HG02870 (cell line): ENCODE results near the gene KCNT1.

Experiments used
- ATAC-seq: cut with Tn5 transposase; IDR thresholded peaks from one replicate; pipeline ENCODE4 v1.9.1; 2021; ENCODE audit warnings: mild to moderate bottlenecking, moderate library complexity; ENCODE audit not compliant: unreplicated experiment

Gene KCNT1

DNA sequence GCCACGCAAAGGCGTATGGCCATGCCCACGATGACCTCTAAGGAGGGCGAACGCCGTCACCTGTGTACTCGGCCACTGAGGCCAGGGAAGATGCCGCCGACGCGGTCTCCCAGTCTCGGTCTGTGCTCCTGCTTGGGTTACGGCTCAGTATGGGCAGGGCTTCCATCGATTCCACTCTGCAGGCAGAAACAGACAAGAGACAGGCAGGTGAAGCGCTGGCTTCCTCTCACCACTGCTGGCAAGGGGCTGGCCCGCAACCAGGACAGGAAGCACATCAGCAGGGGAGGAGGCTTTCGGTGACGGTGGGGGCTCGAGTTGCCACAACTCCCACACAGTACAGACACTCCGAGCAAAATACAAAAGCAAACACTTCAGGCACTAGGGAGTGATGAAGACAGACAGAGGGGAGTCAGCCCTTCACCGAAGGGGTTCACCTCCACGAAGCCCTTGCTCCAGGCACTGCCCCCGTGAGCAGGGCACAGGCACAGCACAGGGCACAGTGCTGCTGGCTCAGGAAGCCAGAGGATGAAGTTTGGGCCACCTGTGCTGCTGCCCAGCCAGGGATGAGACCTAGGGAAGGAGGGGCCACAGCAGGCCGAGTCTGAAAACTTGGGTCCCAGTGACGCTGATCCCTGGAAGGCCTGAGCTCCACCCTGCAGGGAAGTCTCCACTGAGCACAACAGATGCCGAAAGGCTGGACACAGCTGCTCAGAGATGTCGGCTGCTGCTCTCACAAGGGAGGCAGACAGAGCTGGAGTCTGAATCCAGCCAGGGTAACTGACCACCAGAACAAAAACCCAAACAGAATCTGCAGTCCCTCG is 114.1 kb downstream of the KCNT1 start:
- ATAC-seq: no peak

DNA sequence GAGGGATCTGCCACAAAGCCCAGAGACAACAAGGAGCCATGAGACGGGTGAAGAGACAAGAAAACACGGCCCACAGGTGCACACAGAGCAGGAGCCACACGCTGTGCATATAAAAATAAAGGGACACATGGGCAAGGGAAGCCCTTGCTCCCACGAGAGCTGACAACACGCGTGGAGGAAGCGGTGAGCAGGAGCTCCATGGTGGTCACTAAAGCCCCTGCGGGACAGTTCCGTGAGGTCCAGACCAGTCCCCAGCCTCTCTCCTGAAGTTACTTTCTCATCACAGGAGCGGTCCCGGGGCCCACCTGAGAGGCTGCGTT is 114.6 kb downstream of the KCNT1 start:
- ATAC-seq: no peak

- no peak for ATAC-seq
These were observed 116.1 kb downstream of the KCNT1 start for GRCh38 chr9:135817951-135818717.

GRCh38 chr9:135818718-135819475 is 116.9 kb downstream of the KCNT1 start:
- no peak for ATAC-seq

DNA sequence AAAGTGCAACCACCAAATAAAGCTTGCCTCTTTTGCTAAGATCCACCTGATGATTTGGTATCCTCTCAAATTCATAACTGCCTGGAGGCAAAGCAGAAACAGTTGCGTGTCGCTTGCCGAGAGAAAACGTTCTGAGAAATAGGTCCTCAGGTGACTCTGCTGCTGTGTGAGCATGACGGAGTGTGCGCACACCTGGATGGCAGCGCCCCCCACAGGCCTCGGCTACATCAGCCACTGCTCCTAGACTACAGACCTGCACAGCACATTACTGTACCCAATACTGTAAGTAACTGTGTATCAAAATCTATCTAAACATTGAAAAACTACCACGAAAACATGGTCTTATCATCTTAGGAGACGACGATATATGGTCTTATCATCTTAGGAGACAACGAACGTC is 117.9 kb downstream of the KCNT1 start:
- no peak for ATAC-seq

GRCh38 chr9:135820661-135821060 is 118.7 kb downstream of the KCNT1 start:
- no peak for ATAC-seq

- no peak for ATAC-seq
These were observed 119.1 kb downstream of the KCNT1 start for GRCh38 chr9:135821116-135821515.

DNA sequence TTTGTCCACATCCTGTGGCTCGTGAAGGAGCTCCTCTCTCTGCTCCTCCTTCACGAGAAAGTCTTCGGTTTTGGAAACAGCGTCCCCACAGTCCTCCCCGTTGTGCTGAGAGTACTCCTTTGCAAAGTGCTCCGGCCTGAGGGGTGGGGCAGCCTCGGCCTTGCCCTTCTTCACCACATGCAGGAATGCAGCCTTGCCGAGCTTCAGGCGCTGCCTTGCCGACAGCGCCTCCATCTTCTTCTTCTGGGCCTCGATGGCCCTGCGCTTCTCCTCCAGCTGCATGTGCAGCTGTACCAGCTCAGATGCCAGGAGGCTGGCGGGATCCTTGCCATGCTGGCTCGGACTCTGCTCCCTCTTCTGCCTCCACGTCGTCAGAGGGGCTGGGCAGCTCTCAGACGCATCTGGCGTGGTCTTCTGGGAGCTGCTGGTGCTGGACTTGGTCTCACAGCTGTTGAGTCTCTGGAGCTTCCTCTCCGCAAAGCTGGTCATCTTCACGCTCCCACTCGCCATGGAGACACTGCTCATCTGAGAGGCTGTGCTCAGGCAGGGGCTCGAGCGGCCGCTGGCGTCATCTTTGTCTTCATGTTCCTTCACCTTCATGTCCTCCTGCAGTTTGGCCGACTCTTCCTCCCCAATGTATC is 119.9 kb downstream of the KCNT1 start:
- ATAC-seq: no peak

GRCh38 chr9:135822374-135822755 is 120.4 kb downstream of the KCNT1 start:
- ATAC-seq: no peak

DNA sequence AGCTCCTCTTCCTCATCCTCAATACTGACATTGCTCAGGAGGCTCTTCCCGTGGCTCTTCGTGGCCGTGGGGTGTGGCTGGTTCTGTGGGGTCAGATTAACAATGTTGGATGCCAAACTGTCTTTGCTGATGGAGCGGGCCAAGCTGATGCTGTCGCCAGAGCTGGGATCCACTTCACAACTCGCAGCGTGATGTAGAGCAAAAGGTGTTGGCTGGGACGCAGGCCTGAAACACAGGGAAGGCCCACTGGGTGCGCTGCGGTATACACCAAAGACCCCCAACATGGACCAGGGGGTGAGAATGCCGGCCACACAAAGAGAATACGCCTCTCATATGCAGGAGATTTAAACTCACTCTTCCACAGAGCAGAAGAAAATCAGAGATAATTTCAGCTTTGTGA is 121.1 kb downstream of the KCNT1 start:
- ATAC-seq: no peak

DNA sequence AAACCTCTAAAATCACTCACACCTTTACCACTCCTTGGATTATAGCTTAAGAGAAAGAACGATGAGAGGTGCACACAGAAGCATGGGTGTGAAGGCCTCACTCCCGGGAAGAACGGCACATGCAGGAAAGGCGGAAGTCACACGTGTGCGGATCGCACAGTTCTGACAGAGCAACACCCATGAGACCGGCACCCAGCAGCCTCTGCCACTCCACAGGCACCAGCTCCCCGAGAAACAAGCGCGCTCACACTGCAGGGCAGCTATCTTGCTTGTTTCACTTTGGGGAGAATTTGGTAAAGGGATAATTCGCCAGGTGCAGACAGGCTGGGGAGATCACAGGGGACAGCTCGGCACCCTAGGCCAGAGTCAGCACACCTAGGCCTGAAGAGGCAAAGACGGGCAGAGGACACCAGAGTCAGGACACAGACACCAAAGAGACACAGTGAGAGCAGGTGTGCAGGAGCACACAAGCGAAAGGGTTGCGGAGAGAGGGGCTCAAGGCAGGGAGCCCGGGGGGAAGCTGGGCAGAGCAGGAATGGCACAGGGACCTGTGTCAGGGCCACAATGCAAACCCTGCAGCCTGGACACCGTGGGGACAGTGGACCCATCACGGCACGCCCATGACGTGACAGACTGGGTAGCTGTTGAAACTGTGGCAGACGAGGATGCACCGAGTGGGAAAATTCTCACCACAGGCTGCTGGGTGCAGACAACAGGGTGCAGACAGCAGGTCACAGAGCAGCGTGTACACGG is 123.6 kb downstream of the KCNT1 start:
- ATAC-seq: no peak

DNA sequence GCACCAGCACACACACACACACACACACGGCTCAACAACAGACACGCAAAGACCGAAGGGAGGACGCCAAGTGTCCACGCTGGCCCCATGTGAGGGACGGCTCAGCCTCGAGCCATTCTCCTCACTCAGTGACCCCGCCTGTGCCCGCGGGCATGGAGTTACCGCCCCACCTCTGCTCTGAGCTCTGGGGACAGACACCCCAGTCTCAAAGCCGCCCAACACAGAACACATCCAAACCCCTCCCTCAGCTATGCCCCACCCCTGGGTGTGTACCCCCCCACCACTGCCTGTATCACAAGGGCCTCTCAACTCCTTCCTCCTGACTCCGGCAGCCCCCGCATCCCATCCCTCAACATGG is 124.2 kb downstream of the KCNT1 start:
- ATAC-seq: no peak

DNA sequence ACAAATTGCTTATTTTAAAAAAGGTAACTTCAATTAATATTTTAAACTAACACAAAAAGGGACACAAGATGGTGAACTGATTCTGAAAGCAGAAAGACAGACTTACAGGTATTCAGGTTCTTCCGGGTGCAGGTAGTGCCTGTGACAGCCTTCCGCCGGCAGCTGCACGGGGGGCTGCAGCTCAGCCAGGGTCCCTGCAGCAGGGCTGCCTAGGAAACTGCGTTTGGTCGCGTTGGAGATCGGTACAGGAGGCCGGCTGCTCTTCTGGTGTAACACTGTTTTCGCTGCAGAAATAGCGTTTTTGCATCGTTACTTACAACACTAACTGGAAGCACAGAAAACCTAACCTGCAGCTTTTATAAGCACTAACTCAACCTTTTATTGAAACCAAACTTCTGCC is 125.3 kb downstream of the KCNT1 start:
- ATAC-seq: no peak

- no peak for ATAC-seq
These were observed 126.0 kb downstream of the KCNT1 start for GRCh38 chr9:135827866-135828580.

GRCh38 chr9:135828656-135829055 is 126.7 kb downstream of the KCNT1 start:
- ATAC-seq: no peak

DNA sequence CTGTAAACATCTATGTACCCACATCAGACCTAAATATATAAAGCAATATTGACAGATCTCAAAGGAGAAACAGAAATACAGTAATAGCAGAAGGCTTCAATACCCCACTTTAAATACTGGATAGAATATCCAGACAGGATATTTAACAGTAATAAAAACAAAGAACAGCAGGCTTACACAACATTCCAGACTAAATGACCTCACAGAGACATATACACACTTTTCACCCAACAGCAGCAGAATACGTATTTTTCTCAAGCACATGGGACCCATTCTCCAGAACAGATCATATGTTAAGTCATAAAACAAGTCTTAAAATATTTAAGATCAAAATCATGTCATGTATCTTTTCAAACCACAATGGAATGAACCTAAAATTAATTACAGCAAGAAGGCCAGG is 128.5 kb downstream of the KCNT1 start:
- no peak for ATAC-seq

DNA sequence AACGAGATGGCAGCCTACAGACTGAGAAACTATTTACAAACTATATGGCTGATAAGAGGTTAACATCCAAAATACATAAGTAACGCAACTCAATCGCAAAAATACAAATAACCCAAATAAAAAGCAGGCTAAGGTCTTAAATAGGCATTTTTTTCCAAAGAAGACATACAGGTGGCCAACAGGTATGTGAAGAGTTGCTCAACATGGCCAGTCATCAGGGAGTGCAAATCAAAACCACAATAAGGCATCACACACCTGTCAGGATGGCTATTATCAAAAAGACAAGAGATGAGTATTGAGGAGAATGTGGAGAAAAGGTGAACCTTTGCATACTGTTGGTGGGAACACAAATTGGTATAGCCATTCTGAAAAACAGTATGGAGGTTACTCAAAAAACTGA is 131.9 kb downstream of the KCNT1 start:
- ATAC-seq: no peak

DNA sequence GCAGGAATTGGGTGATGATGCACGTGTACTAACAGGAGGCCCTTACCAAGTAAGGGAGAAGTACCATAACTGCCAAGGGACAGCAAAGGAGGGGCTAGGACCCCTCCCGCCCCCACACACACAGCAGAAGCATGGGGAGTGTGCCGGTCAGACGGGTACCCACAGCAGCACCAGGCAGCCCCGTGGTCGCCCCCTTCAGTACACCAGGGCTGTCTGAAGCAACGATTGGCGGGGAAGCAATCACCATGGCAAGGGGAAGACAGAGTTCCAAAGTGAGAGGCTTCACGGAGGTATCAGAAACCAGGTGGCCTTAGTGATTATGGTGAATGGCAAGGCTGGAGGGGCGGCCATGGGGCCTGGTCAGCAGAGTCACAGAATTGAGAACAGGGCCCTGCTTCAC is 133.1 kb downstream of the KCNT1 start:
- no peak for ATAC-seq

- ATAC-seq: no peak
These were observed 137.5 kb downstream of the KCNT1 start for GRCh38 chr9:135839516-135839915.

DNA sequence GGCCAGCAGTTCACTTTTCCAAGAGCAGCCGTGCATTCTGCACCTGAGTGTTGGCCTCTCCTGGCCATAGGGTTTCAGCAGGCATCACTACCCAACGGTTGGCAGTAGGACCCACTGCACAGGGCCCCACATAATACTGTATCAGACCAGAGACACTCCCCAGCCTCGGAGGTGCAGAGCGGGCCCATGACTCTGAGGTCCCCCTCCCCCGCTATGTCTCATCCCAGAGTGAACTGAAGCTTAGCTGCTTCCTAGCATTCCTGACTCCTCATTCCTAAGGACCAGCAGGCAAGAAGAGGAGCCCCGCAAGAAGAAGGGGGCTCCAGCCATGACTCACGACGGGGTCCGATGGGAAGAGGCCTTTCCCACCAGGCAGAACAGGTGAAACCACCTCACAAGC is 138.1 kb downstream of the KCNT1 start:
- ATAC-seq: no peak
